ENCODE data around the gene PPARA. TPM values are rescaled to one million over a fixed set of nuclear protein-coding genes. Genes with fewer than 3 reads are reported as not detected.

Gene PPARA
- polyA plus RNA-seq, 3 donors: 7.2 to 15.4 (median 8.2) TPM

DNA sequence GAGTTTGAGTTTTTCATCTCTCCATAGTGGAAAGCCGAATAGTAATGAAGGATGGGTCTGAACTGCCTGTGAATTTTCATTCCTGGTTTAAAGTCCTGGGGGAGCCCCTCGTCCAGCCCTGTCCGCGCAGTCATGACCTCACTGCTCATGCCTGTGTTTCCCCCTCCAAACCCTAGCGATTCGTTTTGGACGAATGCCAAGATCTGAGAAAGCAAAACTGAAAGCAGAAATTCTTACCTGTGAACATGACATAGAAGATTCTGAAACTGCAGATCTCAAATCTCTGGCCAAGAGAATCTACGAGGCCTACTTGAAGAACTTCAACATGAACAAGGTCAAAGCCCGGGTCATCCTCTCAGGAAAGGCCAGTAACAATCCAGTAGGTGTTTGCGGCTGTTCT, 69.3 kb downstream of the PPARA start:
- no peak overlapping the region for H3K27ac ChIP-seq (ENCODE audit: low read depth, low read length)
- WGBS, 3 donors: 70 to 79% (median 76%) methylated on average over 10 of the region's 10 CpGs

DNA sequence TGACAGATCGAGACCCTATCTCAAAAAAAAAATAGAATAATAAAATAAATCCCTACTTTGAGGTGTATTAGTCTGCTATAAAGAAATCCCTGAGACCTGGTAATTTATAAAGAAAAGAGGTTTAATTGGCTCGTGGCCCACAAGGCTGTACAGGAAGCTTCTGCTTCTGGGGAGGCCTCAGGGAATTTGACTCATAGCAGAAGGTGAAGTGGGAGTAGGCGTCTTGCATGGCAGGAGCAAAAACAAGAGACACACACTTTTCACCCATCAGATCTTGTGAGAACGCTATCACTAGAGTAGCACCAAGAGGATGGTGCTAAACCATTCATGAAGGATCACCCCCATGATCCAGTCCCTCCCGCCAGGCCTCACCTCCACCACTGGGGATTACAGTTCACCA, 70.6 kb downstream of the PPARA start:
- no peak overlapping the region for H3K27ac ChIP-seq (ENCODE audit: low read depth, low read length)
- 87 to 95% (median 91%) methylated on average over 5 of the region's 5 CpGs for WGBS, 3 donors

DNA sequence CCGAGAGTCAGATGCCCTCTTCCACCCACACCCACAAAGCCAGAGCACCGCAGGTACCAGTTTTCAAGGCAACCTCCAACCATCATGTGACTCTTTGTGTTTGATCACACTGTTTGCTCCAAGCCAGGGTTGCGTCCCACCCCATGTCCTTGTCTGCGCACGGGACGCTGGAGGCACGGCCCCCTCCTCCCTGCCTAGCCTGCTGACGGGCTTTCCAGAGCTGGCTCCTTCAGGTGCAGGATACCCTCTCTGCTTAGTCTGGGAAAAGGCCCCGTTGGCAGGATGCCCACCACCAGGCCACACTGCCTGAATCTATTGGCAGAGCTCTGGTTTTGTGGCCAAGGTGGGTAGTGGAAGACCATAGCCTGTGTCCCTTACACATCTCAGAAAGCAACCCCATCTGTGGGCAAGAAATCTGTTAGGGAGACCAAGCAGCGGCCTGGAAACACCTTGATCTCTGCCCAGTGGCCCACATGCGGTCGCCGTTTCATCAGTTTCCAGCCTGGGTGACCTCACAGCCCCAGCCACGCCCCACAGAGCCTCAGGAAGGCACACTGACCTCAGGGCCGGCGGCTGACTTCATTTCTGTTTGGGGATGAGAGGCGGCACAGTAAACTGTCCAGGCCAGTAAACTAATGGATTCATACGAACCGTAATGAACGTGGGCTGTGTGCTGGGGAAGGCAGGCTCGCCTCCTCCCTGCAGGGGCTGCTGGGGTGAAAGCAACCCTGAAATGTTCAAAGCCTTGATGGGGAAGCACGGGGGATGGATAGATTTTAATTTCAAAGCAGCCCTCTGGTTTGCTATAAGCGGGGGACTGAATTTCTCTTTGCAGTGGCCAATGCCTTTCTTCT, 73.9 kb downstream of the PPARA start:
- 80 to 90% (median 89%) methylated on average over 23 of the region's 23 CpGs for WGBS, 3 donors
- H3K27ac ChIP-seq (ENCODE audit: low read depth, low read length): no peak overlapping the region

DNA sequence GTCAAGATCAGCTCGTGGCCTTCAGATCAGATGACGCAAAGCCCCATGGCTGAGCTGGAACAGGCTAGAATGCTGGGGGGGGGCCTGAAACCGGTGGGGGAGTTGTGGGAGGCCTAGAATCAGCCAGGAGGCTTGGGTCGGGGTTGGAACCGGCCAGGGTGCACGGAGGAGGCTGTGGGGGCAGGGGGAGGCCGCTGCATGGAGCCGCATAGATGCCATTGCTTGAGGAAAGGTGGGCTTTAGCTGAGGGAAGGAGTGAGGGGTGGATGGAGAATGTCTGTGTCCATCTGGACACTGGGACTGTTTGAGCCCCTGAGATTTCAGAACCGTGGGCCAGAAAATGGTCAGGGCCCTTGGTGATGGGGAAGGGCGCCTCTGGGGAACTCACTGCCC, 74.6 kb downstream of the PPARA start:
- no peak overlapping the region for H3K27ac ChIP-seq (ENCODE audit: low read depth, low read length)
- WGBS, 3 donors: 78 to 82% (median 82%) methylated on average over 10 of the region's 10 CpGs

DNA sequence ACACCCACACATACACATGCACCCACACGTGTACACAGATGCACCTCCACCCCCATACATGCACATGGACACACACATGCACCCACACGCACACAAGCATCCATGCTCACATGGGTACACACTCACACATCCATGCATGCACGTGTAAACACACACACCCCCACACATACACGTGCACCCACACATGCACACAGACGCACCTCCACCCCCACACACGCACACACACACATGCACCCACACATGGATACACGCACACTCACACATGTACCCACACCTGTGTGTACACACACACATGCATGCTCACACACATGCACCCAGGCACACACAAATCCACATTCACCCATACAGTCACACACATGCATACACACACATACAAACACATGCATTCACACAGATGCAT, 75.3 kb downstream of the PPARA start:
- WGBS, 3 donors: 87 to 96% (median 91%) methylated on average over 7 of the region's 7 CpGs
- H3K27ac ChIP-seq (ENCODE audit: low read depth, low read length): no peak overlapping the region

DNA sequence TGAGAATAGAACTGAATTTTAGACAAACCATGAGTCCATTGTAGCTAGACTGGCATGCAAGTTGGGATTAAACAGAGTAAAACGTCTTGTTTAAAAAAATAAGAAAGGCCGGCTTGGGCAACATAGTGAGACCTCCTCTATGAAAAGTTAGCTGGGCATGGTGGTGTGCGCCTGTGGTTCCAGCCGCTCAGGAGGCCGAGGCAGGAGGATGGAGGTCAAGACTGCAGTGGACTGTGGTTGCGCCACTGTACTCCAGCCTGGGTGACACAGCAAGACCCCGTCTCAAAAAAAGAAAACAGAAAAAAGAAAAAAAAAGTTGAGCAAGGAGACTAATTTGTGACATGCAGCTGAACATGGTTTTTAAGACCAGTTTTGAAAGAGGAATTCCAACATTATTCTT, 76.3 kb downstream of the PPARA start:
- H3K27ac ChIP-seq (ENCODE audit: low read depth, low read length): no peak overlapping the region
- 92 to 94% (median 93%) methylated on average over 7 of the region's 7 CpGs for WGBS, 3 donors

DNA sequence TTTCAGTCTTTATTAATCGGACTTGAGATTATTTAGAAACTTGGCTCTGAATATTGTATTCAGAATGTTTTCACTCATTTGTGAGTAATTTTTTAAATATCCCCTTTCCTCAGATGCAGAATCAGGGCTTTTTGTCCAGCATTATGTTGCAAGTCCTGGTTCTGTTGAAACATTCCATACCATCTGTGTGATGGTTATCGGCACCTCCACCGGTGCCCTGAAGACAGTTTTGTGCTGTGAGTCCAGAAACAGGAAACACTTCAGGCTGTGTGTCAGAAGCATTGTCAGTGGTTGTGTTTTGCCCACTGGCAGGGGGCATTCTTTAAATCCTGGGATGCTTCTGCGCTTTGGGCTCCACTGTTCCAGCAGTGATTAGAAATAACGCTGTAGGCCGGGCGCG, 79.4 kb downstream of the PPARA start:
- no peak overlapping the region for H3K27ac ChIP-seq (ENCODE audit: low read depth, low read length)
- WGBS, 3 donors: 81 to 94% (median 85%) methylated on average over 8 of the region's 8 CpGs

DNA sequence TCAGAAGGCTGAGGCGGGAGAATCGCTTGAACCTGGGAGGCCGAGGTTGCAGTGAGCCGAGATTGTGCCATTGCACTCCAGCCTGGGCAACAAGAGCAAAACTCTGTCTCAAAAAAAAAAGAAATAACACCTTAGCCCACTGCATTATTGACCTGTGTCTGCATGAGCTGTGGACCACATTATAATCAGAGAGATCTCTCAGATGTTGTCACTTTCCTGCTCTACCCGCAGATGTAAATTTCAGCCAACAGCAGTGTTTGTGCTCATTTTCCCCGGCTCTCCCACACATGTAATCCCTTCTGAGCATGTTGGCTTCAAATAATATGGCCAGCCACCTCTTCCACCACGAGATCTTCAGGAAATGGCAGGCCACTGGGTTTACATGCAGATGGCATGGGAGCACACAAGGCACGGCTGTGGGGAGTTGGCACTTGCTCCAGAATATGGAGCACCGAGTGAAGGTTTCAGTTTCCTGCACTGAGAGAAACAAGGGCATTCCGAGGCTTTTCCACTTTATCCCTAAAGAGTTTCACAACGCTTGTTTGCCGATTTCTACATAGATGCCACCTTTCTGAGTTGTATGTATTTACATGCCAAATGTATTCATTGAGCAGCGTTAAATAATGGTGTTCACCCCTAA, 80.1 kb downstream of the PPARA start:
- 77 to 85% (median 82%) methylated on average over 13 of the region's 13 CpGs for WGBS, 3 donors
- no peak overlapping the region for H3K27ac ChIP-seq (ENCODE audit: low read depth, low read length)

DNA sequence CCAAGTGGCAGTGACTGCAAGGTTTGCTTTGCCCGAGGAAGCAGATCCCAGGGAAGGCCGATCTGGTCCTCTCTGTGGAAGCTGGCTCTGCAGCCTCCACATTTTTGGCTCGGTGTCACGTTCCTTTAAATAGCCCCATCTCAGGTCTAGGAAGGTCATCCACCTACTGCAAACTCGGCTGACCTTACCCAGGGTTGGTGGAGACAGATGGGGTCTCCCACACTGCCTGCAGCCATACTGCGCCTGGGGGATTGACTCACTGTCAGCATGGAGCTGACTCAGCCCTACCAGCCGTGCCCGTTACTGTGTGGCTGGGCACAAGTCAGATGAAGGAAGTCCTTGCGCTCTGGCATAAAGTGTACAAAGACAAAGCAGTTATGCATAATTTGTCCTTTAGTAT, 82.9 kb downstream of the PPARA start:
- no peak overlapping the region for H3K27ac ChIP-seq (ENCODE audit: low read depth, low read length)
- WGBS, 3 donors: 22 to 58% (median 46%) methylated on average over 9 of the region's 9 CpGs

DNA sequence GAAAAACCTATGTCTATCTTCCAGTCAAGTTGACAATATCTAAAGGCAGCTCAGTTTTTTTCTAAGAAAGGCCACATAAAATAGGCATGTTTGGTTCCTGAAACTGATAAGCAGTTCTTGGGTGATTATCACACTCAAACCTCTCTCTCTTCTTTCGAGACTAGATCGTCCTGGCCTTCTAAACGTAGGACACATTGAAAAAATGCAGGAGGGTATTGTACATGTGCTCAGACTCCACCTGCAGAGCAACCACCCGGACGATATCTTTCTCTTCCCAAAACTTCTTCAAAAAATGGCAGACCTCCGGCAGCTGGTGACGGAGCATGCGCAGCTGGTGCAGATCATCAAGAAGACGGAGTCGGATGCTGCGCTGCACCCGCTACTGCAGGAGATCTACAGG, 84.6 kb downstream of the PPARA start:
- no peak overlapping the region for H3K27ac ChIP-seq (ENCODE audit: low read depth, low read length)
- 92 to 97% (median 93%) methylated on average over 12 of the region's 12 CpGs for WGBS, 3 donors

DNA sequence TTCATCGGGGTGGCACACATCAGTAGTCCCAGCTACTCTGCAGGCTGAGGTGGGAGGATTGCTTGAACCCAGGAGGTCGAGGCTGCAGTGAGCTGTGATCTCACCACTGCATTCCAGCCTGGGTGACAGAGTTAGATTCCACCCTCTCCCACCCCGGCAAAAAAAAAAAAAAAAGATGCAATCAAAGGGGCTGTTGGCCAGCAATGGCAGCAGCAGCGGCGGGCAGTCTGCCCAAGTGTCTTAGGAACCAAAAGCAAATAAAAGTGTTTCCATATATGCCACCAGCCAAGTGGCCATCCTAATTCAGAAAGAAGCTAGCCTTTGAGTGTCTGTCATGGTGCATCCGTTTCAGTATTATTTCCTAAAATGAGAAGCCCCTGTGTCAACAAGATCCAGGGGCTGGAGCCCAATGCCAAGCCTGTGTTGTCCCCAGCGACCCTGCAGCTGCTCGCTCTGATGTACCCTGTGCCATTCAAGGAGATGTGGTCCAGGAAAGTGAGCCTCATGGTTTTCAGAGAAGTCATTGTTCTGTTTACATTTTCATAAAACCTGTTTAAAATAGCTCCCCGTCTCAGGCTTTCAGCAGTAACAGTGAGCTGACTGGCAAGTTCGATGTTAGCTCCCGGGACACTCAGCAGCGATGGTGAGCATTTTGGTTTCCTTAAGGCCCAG, 87.3 kb downstream of the PPARA start:
- WGBS, 3 donors: 85 to 86% (median 85%) methylated on average over 12 of the region's 12 CpGs
- no peak overlapping the region for H3K27ac ChIP-seq (ENCODE audit: low read depth, low read length)

DNA sequence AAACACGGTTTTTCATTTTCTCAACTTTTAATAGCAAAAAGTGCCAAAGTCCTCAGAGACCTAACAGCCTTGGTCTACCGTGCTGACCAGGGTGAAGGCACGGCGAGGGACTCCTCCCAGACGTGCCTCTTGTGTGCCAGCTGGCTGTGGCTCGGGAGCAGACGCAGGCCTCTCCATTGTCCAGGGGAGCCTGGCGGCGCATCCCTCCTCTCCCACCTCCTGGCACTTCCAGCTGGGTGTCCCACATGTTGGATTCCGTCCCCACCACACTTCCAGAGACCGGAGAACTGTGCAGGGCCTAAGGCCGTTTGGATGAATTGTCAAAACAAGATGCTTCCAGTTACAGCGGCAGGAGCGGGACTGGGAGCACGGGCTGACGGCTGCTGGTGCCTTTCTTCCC, 88.2 kb downstream of the PPARA start:
- no peak overlapping the region for H3K27ac ChIP-seq (ENCODE audit: low read depth, low read length)
- 91 to 94% (median 92%) methylated on average over 16 of the region's 16 CpGs for WGBS, 3 donors

DNA sequence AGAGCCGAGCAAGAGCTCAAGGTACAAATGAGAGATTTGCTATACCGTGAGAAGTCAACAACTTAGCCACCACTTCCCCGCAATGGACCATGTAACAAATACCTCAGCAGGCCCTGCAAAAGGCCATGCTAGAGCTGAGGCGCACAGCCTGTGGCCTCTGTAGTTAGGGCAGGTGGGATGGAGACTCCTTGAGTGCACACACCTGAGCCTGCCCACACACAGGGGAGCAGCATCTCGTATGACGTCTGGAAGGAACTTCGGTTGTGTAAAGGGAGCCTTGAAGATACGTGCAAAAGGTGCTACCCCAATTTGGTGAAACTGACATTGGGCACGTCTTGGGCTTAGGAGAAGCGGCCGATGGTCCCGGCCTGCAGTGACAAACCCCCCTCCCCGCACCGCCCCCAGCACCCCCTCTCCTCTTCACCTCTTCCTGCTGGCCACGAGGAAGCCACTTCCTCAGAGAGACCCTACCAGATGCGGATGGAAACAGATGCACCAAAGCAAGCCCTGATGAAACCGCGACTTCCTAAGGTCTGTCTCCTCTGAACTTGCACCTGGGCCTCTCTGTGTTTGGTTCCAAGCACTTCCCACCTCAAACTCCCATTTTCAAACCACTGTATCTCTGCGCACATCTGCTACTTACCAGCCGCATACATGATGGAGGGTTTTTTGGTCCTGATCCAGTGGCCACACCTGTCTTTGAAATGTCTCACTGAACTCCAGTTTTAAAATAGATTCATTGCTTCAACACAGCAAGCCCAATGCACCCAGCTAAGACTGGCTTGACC, 89.1 kb downstream of the PPARA start:
- no peak overlapping the region for H3K27ac ChIP-seq (ENCODE audit: low read depth, low read length)
- 59 to 89% (median 60%) methylated on average over 20 of the region's 20 CpGs for WGBS, 3 donors

DNA sequence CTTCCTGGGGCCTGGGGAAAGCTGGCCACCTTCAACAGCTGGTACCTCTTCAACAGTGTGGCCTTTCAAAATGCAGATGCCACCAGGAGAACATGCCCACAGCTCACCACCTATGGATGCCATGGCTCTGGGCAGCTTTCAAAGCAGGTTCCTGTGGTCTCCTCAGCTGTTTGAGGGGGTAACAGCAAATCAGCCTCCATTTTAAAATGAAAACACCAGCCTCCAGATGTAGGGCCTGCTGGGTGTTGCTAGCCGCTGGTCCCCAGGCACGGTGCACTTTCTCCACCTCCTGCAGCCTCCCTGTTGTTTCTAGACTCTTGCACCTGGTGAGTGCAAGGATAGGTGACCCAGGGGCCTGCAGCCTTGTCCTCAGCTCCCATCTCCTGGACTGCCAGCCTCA, 89.7 kb downstream of the PPARA start:
- 87 to 96% (median 91%) methylated on average over 2 of the region's 2 CpGs for WGBS, 3 donors
- no peak overlapping the region for H3K27ac ChIP-seq (ENCODE audit: low read depth, low read length)

DNA sequence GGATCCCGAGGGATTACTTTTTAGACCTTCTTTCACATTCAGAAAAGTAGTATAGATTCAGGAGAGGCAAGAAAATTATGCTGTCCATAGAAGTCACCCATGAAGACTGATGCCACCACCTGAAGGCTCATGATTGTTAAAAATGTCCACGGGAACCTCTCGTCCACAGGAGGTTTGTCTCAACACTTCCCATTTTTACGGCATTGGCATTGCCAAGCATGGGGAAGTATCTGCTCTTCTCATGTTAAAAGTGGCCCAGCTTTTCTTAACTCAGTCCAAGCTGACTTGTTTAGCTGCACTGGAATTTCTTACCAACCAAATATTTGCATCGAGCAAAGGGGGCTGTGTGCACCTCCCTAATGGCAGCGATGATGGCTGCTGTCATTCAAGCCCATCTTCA, 90.2 kb downstream of the PPARA start:
- no peak overlapping the region for H3K27ac ChIP-seq (ENCODE audit: low read depth, low read length)
- 78 to 80% (median 79%) methylated on average over 6 of the region's 6 CpGs for WGBS, 3 donors

DNA sequence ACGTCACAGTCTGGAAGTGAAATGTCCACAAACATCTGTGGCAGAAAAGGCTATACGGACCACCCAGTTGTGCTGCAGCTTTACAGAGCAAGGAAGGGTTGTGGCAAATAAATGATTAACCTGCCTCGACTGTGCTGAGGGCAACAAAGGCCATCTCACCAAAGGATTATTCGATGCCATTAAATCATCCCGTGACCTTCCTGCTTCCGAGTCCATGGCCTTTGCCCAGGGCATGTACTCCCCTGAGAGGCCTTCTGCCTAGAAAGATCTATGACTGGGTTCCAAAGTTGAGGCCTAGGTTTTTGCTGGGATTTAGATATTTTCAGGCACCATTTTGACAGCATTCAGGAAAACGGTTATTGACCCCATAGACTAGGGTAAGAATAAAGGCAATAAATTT, 90.6 kb downstream of the PPARA start:
- no peak overlapping the region for H3K27ac ChIP-seq (ENCODE audit: low read depth, low read length)
- WGBS, 3 donors: 71 to 83% (median 73%) methylated on average over 7 of the region's 7 CpGs

DNA sequence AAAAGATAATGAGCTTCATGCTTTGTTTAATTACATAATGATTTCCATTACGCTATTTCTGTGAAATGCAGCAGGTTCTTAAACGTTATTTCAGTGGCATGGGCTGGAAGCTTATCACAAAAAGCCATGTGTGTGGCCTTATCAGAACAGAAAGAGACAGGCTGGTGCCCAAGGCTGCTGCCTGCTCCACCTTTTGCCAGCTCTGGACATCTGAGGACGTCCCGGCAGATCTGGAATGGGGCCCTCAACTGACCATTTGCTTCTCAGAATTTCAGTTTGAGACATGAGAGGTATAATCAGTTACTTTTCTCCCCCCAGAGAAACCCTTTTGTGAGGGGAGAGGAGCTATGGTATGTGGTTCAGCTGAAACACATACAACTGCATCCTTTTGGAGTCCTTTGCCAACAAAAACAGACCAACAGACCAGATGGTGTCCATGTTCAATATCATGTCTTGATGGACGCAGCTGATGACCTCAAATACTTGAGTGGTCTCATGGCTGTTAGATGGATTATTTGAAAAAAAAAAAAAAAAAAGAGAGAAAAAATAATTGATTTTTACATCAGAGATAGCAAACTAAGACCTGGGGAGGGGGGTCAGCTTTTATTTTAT, 91.2 kb downstream of the PPARA start:
- WGBS, 3 donors: 42 to 75% (median 74%) methylated on average over 5 of the region's 5 CpGs

DNA sequence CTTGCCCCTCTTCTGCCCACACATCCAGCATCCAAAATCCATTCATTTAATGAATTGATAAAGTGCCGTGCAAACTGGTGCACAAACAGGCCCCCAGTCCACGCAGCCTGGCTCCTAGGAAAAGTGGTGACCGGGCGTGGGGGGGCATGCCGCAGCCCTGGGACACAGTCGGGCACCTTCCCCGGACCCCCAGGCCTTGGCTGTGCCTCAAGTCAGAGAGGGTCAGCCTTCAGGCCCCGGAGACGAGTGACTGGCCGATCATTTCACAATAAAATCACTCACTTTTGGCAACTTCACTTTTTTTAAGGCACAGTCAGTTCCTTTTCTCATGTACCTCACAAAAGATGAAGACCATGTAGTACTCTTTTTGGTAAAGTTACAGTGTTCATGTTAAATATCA, 91.8 kb downstream of the PPARA start:
- 66 to 95% (median 84%) methylated on average over 10 of the region's 10 CpGs for WGBS, 3 donors
- no peak overlapping the region for H3K27ac ChIP-seq (ENCODE audit: low read depth, low read length)

More for the DNA sequence above, 91.2 kb downstream of the PPARA start:
- H3K27ac ChIP-seq (ENCODE audit: low read depth, low read length): no peak overlapping the region

All from adipose tissue (tissue), 3 donors.